HG03342 (cell line): Measurements from ENCODE around the gene VSIR.

Experiments
- ATAC-seq: cut with Tn5 transposase; IDR thresholded peaks from one replicate; pipeline ENCODE4 v1.9.1; 2021; ENCODE audit warnings: mild to moderate bottlenecking, moderate library complexity; ENCODE audit not compliant: unreplicated experiment

The VSIR gene

GRCh38 chr10:71783917-71784678 lies 10.8 kb upstream of the VSIR start:
- no peak for ATAC-seq

- no peak for ATAC-seq
Measured at GRCh38 chr10:71782917-71783490, 9.7 kb upstream of the VSIR start.

- no peak for ATAC-seq
Measured at GRCh38 chr10:71782221-71782916, 9.0 kb upstream of the VSIR start.

- no peak for ATAC-seq
Measured at GRCh38 chr10:71780719-71781118, 7.4 kb upstream of the VSIR start.

GRCh38 chr10:71780156-71780555 lies 6.8 kb upstream of the VSIR start:
- no peak for ATAC-seq

GRCh38 chr10:71779641-71780040 lies 6.3 kb upstream of the VSIR start:
- ATAC-seq: no peak

- ATAC-seq: no peak
Measured at GRCh38 chr10:71778071-71778825, 4.9 kb upstream of the VSIR start.

- ATAC-seq: no peak
Measured at GRCh38 chr10:71777213-71777985, 4.1 kb upstream of the VSIR start.

- ATAC-seq: no peak
Measured at GRCh38 chr10:71776481-71776925, 3.2 kb upstream of the VSIR start.

- no peak for ATAC-seq
Measured at GRCh38 chr10:71774916-71775702, 1.8 kb upstream of the VSIR start.

- no peak for ATAC-seq
Measured at GRCh38 chr10:71772832-71773220, 494 bp downstream of the VSIR start.

GRCh38 chr10:71771821-71772617 lies 1.3 kb downstream of the VSIR start:
- ATAC-seq: no peak

- ATAC-seq: no peak
Measured at GRCh38 chr10:71771204-71771603, 2.1 kb downstream of the VSIR start.

GRCh38 chr10:71770789-71771188 lies 2.5 kb downstream of the VSIR start:
- no peak for ATAC-seq

GRCh38 chr10:71770255-71770654 lies 3.1 kb downstream of the VSIR start:
- ATAC-seq: no peak

GRCh38 chr10:71769279-71769823 lies 4.0 kb downstream of the VSIR start:
- ATAC-seq: no peak

GRCh38 chr10:71767420-71768035 lies 5.8 kb downstream of the VSIR start:
- ATAC-seq: no peak

GRCh38 chr10:71766717-71767419 lies 6.5 kb downstream of the VSIR start:
- ATAC-seq: no peak
